Mucosa of stomach (tissue), 1 donor: ENCODE measurements around the gene TLN1.

ENCODE experiments used
- H3K27me3 ChIP-seq: one replicate; pipeline ENCODE4 v1.7.0; 2013; ENCODE audit warnings: mild to moderate bottlenecking, low read length; ENCODE audit not compliant: control insufficient read depth, insufficient read depth
- H3K36me3 ChIP-seq: one replicate; pipeline ENCODE4 v1.7.0; 2013; ENCODE audit warnings: low read length; ENCODE audit not compliant: control insufficient read depth, insufficient read depth
- H3K4me1 ChIP-seq: one replicate; pipeline ENCODE4 v1.7.0; 2013; ENCODE audit warnings: mild to moderate bottlenecking, low read length; ENCODE audit not compliant: control insufficient read depth, insufficient read depth
- H3K4me3 ChIP-seq: one replicate; pipeline ENCODE4 v1.7.0; 2013; ENCODE audit warnings: low read length
- H3K9ac ChIP-seq: one replicate; pipeline ENCODE4 v1.7.0; 2013; ENCODE audit warnings: mild to moderate bottlenecking, low read length, moderate library complexity
- H3K9me3 ChIP-seq: one replicate; pipeline ENCODE4 v1.7.0; 2013; ENCODE audit warnings: mild to moderate bottlenecking, low read length, moderate library complexity; ENCODE audit not compliant: control insufficient read depth
- donor health status: Pancreatic carcinoma.

TLN1 gene

GRCh38 chr9:35650341-35651158 lies 81.4 kb downstream of the TLN1 start, which contains the start of gene SIT1:
SIT1 (minus strand) TSS chr9:35650931; CDS start chr9:35650853, 78 bp downstream.
- no peaks in the 10 kb centered on the region for H3K9me3 ChIP-seq
- H3K36me3 ChIP-seq, result no peaks in the 10 kb centered on the region
- H3K9ac ChIP-seq, result peak within 1 kb of the TSS; percentile 42
- H3K4me3 ChIP-seq, result no peak within 1 kb of the TSS
- no peaks in the 10 kb centered on the region for H3K27me3 ChIP-seq
- peaks cover 23% of the 10 kb centered on the region for H3K4me1 ChIP-seq

- H3K4me3 ChIP-seq, result no peak overlapping the region
These were observed 82.3 kb downstream of the TLN1 start for GRCh38 chr9:35649431-35650340.

More at GRCh38 chr9:35649431-35650340, 82.3 kb downstream of the TLN1 start:
- no peaks in the 10 kb centered on the region for H3K9me3 ChIP-seq
- H3K27me3 ChIP-seq, result no peaks in the 10 kb centered on the region
- H3K9ac ChIP-seq, result peak overlapping the region; percentile 5
- H3K36me3 ChIP-seq, result no peaks in the 10 kb centered on the region
- H3K4me1 ChIP-seq, result peaks cover 23% of the 10 kb centered on the region
